HEK293T (cell line): ENCODE measurements around the gene PCBP3.

Experiments used
- HDGF ChIP-seq: fragments of 450-650 bp; IDR thresholded peaks from 2 replicates; pipeline ENCODE4 v1.6.1; 2017; ENCODE audit warnings: antibody characterized with exemption, borderline replicate concordance
- TARDBP ChIP-seq: fragments of 450-650 bp; IDR thresholded peaks from 2 replicates; pipeline ENCODE4 v1.6.1; 2016

DNA sequence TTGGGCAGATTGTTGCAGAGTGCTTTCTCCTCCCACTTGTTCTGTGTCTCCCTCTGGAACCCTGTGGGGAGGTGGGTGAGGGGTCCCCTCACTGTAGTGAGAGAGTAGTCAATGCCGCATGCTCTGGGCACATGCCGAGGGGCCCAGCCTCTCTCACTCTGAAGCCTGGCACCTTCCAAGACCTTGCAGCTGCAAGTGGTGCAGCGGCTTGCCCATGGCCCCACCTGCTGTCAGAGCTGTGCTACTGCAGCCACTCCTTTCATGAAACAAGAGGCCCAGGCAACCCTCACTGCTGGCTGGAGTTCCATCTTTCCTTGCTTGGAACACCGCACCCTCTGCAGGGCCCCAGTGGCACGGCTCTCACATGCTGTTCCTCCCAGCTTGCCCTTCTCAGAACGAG is 279.6 kb downstream of the PCBP3 start:
- TF ChIP-seq HDGF (no peak), TARDBP (no peak)
